Neutrophil (primary cell): Measurements from ENCODE around the gene DEDD2.

ENCODE experiments used
- H3K27ac ChIP-seq: fragments of 200-600 bp; sonication (generic); 2 replicates; pipeline ENCODE4 v1.5.1; 2016; ENCODE audit warnings: mild to moderate bottlenecking, moderate library complexity
- H3K27me3 ChIP-seq: fragments of 200-600 bp; sonication (generic); 2 replicates; pipeline ENCODE4 v1.6.0; 2016; ENCODE audit warnings: mild to moderate bottlenecking
- H3K36me3 ChIP-seq: fragments of 200-600 bp; sonication (generic); 2 replicates; pipeline ENCODE4 v1.5.1; 2017
- H3K4me1 ChIP-seq, 2 experiments: fragments of 200-600 bp in 1 of 2; sonication (generic) in 1 of 2; 1 replicate in 1 of 2; 2 replicates in 1 of 2; pipeline versions ENCODE4 v1.5.1 to v1.6.1; 2013 to 2016; ENCODE audit warnings: low read depth in 1 of 2, low read length in 1 of 2, mild to moderate bottlenecking in 1 of 2, moderate library complexity in 1 of 2; ENCODE audit not compliant: control insufficient read depth in 1 of 2, insufficient read depth in 1 of 2
- H3K4me3 ChIP-seq, 2 experiments: fragments of 200-600 bp in 1 of 2; sonication (generic) in 1 of 2; 1 replicate in 1 of 2; 2 replicates in 1 of 2; pipeline ENCODE4 v1.5.1; 2013 to 2016; ENCODE audit warnings: low read depth in 1 of 2, low read length in 1 of 2, mild to moderate bottlenecking in 1 of 2, moderate library complexity in 1 of 2
- H3K9me3 ChIP-seq: fragments of 200-600 bp; sonication (generic); 2 replicates; pipeline ENCODE4 v1.5.1; 2016
- TF ChIP-seq, protein P1 (sequence below): fragments of 200-600 bp; sonication (generic); IDR thresholded peaks from 2 replicates; pipeline ENCODE4 v1.5.1; 2016; ENCODE audit warnings: antibody characterized with exemption

The DEDD2 gene

DNA sequence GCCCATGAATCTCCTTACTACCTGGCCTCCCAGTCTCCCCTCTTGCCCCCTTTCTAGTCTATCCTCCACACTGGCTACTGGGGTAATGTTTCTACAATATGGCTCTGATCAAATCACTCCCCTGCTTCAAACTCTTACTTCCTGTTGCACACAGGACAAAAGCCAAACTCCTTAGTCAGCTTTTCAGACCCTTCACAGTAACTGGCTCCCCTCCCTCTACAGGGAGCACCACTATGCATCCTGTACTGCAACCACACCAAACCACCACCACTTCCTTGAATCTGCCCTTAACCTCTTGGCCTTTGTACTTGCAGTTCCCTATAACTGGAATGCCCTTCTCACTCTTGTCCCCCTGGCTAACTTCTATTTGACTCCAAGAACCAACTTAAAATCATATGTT, 32.2 kb downstream of the DEDD2 start:
- Histone ChIP-seq H3K4me3 (peak overlapping the region in 1 of 2 experiments; percentile 45), H3K27me3 (peaks cover 9% of the 10 kb centered on the region), H3K36me3 (no peaks in the 10 kb centered on the region), H3K27ac (peak overlapping the region; percentile 79), H3K4me1 (peaks cover 53 to 55% of the 10 kb centered on the region in 2 experiments), H3K9me3 (no peaks in the 10 kb centered on the region)
- TF ChIP-seq, protein P1, sequence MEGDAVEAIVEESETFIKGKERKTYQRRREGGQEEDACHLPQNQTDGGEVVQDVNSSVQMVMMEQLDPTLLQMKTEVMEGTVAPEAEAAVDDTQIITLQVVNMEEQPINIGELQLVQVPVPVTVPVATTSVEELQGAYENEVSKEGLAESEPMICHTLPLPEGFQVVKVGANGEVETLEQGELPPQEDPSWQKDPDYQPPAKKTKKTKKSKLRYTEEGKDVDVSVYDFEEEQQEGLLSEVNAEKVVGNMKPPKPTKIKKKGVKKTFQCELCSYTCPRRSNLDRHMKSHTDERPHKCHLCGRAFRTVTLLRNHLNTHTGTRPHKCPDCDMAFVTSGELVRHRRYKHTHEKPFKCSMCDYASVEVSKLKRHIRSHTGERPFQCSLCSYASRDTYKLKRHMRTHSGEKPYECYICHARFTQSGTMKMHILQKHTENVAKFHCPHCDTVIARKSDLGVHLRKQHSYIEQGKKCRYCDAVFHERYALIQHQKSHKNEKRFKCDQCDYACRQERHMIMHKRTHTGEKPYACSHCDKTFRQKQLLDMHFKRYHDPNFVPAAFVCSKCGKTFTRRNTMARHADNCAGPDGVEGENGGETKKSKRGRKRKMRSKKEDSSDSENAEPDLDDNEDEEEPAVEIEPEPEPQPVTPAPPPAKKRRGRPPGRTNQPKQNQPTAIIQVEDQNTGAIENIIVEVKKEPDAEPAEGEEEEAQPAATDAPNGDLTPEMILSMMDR: no peak

DNA sequence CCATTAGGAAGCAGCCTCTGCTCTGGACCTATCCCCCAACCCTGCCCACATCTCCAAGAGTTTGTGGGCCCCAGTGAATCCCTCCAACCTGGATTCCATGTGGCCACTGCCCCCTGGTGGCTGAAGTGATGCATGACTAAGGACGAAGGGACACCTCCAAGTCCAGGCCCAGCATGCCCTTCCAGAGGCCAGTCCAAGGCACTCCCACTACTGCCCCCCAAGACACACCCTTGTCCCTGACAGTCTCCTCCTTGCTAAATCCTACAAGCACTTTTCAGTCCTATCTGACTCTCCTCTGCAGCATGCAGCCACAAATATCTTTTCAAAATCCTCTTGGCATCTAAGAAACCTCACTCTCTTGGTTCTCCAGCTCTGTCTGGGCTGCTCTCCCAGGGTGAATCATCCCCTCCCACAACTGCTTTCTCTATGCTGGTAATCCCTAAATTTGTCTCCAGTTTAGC, 33.0 kb downstream of the DEDD2 start:
- Histone ChIP-seq H3K36me3 (no peaks in the 10 kb centered on the region), H3K4me3 (peak overlapping the region in 1 of 2 experiments; percentile 45), H3K27ac (peak overlapping the region; percentile 79), H3K27me3 (peaks cover 18% of the 10 kb centered on the region), H3K9me3 (no peaks in the 10 kb centered on the region), H3K4me1 (peaks cover 53 to 55% of the 10 kb centered on the region in 2 experiments)
- TF ChIP-seq, protein P1: peak; percentile 90

DNA sequence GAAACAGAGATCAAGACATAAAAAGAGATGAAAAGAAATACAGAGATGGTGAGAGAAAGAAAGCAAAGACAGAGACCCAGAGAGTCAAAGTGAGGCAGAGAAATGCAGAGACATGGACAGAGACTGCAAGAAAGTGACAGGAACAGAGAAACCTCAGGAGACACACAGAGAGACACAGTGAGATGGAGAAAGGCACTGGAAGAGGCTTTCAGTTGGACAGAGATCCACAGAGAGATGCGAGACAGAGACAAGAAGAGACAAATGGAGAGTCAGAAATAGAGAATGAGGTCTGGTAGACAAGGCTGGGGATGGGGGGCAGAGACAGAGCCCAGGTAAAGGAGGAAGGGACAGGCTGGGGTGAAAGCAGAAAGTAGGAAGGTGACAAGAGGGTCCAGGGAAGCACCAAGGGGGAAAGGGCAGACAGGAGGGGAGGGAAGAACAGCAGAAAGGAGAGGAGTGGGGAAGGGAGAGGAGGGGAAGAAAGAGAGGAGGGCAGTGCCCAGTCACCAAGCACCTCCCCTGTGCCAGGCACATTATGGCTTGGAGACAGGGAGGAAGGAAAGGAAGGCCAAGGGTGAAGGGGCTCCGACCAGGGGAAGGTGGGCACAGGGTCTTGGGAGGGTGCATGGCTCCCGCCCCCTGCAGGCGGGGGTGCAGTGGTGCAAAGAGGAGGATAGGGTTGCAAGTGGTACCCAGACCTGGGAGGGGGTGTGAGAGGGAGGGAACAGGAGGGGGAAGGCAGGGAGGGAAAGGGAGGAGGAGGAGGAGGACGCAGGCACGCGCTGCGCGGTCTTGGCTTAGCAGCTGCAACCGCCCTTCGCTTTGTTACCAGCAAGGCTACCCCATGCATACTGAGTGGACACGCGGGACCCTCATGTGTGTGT, 38.4 kb downstream of the DEDD2 start:
- Histone ChIP-seq H3K36me3 (no peaks in the 10 kb centered on the region), H3K27me3 (peaks cover 72% of the 10 kb centered on the region), H3K27ac (no peak overlapping the region), H3K4me1 (peaks cover 44 to 48% of the 10 kb centered on the region in 2 experiments), H3K4me3 (no peak overlapping the region), H3K9me3 (no peaks in the 10 kb centered on the region)
- TF ChIP-seq, protein P1: no peak

DNA sequence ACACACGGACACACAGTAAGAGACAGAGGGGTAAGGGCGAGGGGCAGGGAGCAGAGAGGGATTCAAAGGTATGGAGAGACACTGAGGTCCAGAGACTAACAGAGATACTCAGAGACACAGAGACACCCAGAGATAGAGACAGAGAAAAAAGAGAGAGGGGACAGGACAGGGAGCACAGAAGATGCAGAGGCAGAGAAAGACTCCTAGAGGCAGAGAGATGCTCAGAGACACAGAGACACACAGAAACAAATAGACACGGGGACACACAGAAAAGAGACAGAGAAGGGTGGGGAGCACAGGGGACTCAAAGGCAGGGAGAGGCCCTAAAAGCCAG, 39.8 kb downstream of the DEDD2 start:
- TF ChIP-seq, protein P1: no peak
- Histone ChIP-seq H3K27me3 (peaks cover 80% of the 10 kb centered on the region), H3K4me1 (peaks cover 30 to 34% of the 10 kb centered on the region in 2 experiments), H3K4me3 (no peak overlapping the region), H3K36me3 (no peaks in the 10 kb centered on the region), H3K9me3 (no peaks in the 10 kb centered on the region), H3K27ac (no peak overlapping the region)

DNA sequence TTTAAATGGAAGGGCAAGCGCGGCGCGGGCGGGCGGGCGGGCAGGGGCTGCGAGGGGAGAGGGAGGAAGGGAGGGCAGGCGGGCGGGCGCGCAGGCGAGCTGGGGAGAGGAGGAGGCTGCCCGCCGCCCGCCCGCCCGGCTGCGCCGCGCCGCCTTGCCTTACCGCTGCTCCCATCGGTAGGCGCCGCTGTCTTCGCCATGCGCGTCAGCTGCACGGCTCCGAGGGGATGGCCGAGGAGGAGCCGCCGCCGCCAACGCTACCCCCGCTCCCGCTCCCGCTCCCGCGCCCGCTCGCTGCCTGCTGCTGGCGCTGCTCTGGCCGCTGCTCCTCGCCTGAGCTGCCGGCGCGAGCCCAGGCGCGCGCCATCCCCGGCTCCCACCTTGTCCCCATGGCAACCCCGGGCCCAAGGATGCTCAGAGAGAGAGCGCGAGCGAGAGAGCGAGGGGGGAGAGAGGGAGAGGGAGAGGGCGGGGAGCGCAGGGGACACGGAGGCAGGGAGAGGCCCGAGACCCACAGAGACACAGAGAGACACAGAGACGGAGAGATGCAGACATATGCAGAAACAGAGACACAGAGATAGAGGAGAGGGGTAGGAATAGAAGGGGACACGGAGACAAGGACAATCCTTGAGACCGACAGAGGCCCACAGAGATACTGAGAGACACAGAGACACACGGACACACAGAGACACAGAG, 40.3 kb downstream of the DEDD2 start:
- H3K4me1 ChIP-seq: peaks cover 25 to 29% of the 10 kb centered on the region in 2 experiments
- peak overlapping the region; percentile 44 to 62 for H3K4me3 ChIP-seq
- H3K27ac ChIP-seq: peak overlapping the region; percentile 27
- H3K27me3 ChIP-seq: peaks cover 80% of the 10 kb centered on the region
- no peaks in the 10 kb centered on the region for H3K9me3 ChIP-seq
- TF ChIP-seq, protein P1: peak; percentile 50
- H3K36me3 ChIP-seq: no peaks in the 10 kb centered on the region
